Cerebellar nuclear complex (tissue), 1 donor: ENCODE measurements around the gene RAPGEF4.

ENCODE experiments used
- DNase-seq, 2 experiments: peaks; one replicate each; lab custom pipeline; 2025; lab: John Stamatoyannopoulos, UW

The RAPGEF4 gene

DNA sequence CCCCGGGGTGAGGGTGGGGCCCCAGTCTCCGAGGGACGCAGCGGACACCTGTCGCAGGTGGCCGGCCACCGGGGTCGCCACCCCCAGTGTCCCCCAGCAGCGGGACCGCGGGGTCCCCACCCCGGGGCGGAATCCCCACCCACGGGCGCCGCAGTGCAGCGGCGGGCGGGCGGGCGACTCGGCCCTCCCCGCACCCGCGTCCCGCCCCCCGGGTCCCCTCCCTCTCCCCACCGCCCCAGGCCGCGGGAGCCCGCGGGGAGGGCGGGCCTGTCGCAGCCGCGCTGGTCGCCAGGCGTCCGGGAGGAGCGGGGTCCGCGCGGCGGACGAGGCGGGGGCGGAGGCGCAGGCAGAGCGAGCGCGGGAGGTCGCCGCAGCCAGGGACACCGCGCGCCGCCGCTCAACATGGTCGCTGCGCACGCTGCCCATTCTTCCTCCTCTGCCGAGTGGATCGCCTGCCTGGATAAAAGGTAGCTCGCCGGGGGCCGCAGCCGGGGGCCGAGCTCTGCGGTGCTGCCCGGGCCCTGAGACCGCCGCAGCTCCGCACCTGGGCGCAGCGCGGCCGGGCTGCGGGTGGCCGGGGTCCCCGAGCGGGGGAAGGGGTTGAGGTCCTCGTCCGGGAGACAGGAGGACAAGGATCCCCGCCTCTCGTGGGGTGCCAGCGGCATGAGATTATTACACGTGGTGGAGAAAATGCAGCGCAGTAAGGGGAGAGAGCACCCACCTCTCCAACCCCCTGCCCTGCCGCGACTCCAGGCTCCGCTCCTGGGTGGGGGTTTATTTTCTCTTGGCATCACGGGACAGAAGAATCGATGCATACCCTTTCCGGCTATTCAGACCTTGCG, at the start of gene RAPGEF4:
TSS of gene RAPGEF4 (plus strand) at position 264 of the 842 bp plus-strand sequence. CDS start at position 403, 139 bp downstream.
- DNase-seq, result no peak

DNA sequence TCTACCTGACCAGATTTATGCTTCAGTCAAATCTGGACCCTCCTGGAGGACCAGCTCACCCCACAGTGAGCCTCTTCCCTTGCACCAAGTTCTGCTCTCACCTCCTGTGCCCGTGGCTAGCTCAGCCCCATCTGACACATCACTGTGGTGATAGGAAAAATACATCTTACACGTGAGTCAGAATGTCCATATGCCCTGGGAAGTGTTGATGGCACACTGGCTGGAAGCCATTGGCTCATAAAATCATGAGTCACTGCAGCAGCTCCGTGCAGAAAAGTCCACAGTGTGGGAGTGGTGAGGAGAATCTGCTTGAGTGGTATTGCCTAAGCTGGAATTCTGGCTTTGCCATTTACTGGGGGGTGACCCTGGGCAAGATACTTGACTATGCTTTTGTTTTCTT, 42.6 kb upstream of the RAPGEF4 start:
- peak; percentile 58 to 73 for DNase-seq

DNA sequence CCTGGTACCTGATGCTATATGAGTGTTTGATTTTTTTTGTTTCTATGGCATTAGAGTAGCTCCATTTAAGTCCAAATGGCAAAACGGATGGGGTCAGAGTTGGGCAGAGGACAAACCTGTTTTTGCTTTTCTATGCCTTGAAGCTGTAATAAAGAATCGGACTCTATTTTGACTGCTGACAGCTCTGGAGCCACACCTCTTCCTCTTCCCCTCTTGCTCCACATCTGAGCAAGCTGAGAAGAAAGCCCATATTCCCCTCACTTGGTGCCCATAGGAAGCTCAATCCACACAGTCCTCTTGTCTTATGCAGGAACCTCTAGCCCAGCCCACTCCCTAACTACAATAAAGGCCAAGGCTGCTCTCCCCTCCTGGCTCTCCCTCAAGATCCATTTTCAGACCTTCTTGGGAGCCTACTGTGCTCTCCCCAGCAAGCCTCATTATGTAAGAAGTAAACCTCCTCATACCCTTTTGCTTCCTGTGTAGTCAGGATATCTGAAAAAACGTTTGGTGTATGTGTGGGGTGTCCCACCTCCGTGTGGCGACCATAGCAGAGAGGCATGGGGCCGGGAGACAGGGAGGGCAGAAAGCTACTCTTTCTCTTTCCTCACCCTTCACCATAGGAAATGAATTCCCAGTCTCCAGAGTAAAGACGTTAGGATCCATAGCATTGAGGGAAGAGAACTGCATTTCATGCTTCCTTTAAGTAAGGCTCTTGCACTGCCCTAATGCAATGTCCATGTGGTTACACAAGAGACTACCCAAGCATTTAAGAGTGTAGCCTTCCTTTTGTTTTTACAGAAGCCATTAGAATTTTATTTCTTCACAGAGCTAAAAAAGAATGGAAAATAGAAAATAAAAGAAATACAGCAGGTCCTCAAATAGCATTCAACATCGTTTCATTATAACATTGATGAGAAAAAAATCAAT, 41.9 kb upstream of the RAPGEF4 start:
- DNase-seq, result no peak

DNA sequence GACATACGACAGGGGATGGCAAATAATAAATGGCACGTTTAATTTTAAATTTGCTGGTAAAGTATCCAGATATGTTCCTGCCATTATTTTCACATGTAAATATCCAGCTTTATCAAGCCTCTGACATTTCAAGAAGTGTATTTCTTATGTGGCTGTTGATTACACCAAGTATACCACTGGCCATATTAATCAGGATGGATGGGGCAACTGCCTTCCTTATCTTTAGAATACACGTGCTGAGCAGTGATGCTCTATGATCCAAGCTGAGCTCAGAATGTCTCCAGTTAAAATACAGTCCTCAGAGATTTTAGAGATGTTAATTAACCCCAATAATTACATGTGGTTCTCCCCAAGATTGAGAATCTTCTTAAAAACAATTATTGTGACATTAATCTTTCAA, 38.3 kb upstream of the RAPGEF4 start:
- DNase-seq, result no peak

DNA sequence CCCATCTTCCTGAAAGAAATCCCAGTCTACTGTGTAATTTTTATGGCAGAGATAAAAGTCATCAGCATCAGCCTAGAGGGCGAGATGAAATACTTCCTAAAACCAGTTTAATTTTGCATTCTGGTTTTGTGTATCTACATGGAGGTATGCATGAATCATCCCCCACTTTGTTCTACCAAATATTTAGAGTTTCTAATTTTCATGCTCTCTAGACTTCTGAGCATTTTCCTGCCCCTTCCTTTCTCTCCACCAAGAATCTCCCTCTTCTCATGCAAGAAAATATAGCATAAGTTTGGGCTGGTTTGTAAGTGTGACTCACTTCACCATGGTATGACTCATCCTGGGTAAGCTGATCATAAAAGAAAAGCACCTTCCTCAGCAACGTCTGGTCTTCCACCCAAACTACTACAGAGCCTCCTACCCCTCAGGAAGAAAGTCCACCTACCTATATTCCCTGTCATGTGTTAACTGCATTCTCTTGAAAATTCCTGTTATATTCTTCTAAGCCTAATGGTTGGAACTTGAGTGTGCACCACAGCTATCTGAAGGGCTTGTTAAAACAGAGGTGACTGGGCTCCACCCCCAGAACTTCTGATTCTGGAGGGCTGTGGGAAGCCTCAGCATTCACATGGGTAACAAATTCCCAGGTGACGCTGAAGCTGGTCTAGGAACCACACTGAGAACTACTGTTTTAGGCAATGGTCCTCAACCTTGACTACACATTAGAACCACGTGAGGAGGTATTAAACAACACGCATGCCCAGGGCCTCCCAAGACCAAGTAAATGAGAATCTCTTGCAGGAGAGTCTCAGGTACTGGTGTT, 37.4 kb upstream of the RAPGEF4 start:
- DNase-seq, result no peak

DNA sequence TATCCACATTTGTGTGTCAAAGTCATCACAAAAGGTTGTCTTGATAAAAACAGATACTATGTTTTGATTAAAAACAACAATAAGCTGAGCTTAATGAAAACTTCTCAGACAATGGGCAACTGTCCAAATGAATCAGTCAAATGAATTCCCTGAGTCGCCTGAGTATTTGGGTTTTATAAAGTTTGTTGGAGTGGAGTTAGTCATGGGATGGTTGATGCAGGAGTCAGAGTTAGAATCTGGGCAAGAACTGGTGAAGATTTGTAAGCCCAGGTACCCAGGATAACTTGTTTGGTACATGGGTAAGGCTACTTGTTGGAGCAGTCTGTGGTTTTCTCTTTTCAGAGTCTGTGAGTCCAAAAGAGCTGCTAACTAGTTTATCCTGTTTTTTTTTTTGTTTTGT, 34.4 kb upstream of the RAPGEF4 start:
- DNase-seq, result no peak

DNA sequence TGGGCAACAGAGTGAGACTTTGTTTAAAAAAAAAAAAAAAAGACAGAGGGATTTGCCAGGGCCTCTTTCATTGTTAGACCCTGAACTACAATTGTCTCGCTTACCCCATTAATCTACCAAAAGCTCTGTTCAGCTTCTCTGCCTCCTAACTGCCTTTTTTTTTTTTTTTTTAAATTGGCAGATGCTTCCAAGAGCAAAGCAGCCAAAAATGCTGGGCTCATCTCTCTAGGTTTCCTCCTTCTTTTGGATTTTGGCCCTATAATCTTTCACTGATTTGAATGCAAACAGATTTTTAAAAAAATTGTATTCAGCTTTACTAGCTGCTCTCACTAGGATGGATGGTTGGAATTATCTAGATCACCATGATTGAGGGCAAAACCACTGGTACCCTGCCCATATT, 33.2 kb upstream of the RAPGEF4 start:
- DNase-seq, result peak; percentile 33 to 82

DNA sequence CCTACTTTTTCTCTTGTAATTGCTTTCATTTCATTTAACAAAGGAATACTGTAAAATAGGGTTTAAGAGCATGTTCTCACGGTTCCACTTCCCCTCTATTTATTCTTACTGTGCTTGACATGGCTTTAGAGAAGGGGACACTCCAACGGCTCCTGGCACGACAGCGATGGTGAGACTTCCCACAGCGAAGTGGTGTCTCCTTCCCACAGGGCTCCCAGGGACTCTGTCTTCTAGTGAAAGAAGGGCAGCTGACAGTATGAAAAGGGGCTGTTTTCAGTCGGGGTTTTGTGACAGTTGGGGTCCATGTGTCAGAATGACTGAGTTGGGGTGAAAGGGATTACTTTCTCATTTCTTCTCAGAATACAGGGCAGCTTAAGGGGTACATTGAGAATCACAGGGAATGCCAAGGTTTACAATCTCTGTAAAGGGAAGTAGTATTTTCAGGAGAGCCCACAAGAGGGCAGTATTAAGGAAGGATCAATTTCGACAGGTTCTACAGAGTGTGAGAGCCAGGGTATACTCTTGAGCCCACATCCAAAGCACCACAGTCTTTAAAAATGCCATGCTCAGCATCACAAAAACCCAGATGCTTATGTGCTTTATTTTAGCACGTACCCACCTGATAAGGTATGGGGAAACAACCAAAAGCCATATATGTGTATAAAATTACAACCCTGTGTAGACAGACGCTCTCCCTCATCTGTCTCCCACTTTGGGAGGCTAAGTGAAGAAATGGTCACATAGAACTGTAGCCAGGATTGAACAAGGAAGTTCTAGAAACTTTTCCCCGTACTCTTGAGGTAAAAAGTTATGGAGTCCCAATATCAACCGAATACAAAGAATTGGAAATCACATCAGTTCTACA, 31.3 kb upstream of the RAPGEF4 start:
- no peak for DNase-seq

DNA sequence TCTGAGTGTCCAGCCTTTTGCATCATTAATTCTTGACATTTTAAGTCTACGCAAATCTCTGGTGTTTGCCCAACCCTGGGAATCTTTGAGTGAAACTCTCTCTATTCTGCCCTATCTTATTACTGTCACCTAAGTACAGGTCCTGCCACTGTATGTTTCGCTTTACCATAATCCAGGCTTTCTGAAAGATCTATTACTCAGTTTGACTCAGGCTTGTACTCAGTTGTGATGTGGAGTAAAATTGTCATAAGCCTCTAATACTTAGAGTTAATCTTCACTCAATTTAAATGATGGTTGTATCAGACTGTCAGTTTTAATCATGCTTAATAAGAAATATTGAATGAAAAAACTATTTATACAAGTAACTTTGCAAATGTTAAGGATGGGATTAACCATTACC, 30.3 kb upstream of the RAPGEF4 start:
- no peak for DNase-seq

DNA sequence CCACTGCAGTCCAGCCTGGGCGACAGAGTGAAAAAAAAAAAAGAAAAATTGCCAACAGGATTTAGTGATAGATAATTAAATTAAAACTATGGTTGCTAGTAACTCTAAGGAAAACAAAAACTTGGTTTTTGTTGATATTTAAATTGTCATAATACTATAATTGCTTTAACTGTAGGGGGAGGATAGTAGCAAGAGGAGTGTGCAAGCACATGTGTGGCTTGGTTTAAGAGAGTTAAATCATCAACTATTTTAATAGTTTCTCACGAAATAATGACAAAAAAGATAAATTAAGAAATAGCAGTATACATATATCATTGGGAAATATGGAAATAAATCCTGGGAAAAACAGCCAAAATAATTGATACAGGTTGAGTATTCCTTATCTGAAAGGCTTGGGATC, 27.4 kb upstream of the RAPGEF4 start:
- no peak for DNase-seq

DNA sequence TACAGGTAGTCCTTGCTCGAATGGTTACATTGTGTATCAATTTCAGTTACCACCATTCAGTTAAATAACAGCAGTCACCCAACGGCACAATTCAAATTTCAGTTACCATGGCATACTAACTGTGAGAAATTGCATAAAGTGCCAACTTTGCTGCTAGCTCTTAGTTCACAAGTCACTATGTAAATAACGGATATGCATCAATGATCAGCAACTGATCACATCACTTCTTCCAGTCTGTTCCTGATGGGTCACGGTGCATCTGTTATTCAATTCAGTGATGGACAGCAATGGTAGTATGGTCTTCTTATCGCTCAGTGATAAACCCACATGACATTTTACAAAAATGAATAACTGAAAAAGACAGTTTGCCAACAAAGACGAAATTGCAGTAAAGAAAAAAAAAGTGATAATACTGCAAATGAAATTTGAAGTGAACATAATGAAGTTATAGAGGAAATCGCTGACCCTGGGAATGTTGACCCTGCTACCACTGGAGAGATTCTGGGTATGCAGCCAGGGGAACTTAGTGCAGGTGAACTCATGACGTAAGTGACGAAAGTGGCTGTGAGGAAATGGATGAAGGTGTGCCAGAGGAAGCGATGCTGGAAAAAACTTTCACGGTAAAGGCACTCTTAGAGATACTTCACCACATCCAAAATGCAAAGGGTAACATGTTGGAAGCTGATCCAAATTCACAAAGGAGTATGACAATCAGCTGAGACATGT, 25.9 kb upstream of the RAPGEF4 start:
- DNase-seq, result no peak

DNA sequence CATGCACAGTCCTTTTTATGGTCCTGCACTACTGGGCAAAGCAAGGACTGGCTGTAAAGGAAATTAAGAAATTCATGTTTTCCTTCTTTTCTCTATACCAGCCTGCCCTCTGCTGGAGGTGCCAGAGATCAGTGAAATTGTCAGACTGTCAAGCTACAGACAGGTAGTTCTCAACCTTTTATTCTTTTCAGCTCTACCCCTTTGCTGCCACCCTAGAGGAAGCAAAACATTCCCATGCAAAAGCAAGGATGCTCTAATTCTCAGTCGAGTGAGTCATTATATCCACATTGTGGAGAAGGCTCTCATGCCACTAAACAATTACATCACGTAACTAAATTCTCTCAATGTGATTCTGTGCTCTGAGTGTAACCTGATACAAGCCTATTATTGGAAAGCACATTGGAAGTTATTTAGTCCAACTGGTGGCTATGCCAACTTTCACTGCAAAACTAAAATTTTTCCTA, 25.0 kb upstream of the RAPGEF4 start:
- peak in 1 of 2 experiments; percentile 28 for DNase-seq

DNA sequence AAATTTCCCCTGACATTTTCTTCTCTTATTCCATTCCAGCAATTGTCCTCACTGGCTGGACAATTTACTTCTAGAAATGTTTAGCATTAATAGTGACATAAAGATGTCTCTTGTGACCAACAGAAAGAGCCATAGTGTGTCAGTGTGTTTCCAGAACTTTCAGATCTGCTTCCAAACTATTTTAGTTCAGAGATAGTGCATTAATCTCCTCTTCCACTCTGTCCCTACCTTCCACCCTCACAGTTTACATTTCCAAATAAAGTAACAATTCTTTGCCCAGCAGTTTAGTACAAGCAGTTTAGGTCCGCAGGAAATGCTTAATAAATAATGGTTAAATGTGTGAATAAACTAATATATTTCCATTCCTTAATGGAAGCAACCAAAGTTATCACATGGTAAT, 24.5 kb upstream of the RAPGEF4 start:
- DNase-seq, result no peak

DNA sequence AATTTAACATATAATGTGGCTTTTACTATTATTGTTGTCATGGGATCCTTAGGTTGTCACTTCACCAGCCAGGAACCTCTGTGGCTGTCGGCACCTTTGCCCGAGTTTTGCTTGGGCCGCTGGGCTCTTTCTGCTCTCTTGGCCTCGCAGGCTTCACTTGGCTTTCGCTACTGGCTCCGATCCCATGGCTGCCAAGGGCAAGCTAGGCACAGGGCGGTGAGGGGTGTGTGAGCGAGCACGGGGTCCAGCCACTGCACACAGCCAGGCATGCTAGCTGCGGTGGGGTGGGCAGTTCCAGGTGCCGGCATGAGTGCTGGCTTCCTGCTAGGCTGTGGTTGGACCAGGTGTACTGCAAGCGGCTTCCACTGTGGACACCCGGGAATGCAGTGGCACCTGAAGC, 23.4 kb upstream of the RAPGEF4 start:
- DNase-seq, result no peak

DNA sequence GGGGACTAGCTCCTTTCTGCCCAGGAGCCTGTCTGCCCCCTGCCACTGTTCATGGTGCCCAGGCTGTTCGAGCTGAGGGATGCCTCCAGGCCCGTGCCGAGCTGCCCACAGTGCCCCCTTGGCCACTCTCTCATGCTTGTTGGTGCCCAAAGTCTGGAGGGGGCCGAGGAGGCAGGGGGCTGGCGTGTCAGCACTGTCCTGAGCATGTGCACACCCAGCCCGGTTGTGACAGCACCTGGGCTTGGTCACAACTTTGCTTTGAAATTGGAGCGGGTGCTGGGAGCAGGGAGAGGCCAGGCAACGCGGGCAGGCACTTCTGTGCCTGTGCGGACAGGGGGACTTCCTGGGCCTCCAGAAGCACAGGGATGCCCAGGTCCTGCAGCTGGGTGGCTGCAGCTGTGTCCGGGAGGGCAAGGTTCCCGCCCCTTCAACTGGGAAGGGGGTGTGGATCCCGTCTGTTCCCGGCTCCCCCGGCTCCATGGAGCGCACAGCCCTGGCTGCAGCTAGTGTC, 22.2 kb upstream of the RAPGEF4 start:
- no peak for DNase-seq

DNA sequence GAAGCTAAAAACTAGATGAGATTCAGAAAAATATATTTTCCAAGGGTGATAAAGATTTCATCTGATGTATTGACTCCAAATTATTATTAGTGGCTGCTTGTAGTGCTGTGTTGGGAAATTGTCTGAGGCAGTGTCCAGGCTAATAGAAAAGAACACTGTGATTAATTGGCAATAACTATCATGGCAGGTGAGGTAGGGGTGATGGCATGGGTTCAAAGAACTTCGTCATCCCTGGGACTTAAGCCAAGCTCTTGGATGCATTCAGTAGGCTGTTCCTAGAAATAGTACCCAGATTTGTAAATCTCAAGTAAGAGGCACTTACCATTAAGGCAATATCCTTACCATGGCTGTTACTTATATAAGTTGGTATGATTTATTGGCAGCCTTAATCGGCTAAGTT, 13.2 kb upstream of the RAPGEF4 start:
- no peak for DNase-seq

DNA sequence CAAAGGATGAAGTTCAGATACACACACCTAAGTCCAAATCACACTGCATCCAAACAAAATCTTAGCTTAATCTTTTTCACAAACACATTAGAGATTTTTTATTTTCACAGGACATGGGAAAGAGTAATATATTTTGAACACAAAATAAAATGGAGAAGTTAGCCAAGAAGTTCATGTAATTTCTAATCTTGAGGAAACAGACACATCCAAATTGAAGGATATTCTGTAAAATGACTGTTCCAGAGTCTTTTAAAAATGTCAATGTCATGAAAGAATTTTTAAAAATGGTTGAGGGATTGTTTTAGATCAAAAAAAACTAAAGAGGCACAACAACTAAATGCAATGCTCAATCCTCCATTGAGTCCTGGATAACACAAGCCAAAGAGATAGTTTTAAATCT, 12.4 kb upstream of the RAPGEF4 start:
- no peak for DNase-seq

DNA sequence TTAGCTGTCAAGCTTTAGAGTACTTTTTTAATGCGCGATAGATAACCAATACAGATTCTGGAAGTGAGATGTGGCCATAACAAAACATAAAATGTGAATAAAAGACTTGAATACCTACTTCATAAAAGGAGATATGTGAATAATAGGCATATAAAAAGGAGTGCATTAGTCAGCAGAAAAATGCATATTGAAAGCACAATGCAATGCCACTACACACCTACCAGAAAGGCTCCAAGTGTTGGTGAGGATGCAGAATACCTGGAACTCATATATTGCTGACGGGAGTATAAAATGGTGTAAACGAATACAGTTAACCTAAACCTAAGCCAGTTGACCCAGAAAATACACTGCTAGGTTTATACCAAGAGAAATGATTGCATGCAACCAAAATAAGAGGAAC, 10.9 kb upstream of the RAPGEF4 start:
- DNase-seq, result no peak

DNA sequence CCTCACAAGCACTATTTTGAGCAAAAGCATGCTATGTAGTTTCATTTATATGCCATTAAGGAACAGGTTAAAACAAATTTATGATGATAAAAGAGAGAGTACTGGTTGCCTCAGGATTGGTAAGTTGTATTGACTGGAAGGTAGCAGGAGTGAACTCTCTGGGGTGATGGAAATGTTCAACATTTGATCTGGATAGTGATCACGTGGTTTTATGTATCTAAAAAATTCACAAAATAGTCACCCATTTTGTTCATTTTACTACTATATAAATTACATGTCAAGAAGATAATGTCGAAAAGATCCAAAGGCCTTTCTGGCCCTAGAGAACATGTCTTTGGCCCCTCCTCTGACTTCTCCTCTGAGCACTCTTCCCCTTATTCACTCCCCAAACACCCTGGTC, 10.4 kb upstream of the RAPGEF4 start:
- DNase-seq, result no peak

DNA sequence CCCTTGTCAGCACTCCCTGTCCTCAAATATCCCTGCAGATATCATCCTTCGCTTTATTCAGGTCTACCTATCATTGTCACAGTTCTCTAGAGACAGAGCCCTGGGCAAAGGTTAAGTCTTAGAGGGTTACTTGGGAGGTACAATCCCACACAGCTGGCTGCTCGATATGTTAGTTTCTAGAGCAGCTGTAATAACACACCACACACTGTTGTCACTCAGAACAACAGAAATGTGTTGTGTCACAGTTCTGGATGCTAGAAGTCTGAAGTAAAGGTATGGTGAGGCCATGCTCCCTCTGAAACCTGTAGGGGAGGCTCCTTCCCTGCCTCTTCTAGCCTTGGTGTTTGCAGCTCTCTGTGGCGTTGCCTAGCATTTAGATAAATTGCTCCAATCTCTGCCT, 9.9 kb upstream of the RAPGEF4 start:
- DNase-seq, result no peak
